GM23338 (cell line): Measurements from ENCODE around the gene TMEM150C. TPM values are rescaled to one million over a fixed set of nuclear protein-coding genes. Genes with fewer than 3 reads are reported as not detected.

Experiments
- ATAC-seq: fragments of 200-7000 bp; cut with Tn5 transposase; 3 replicates; pipeline ENCODE4 v1.9.1; 2020
- DNase-seq: peaks from one replicate; pipeline ENCODE4 v3.0.0-alpha.2; 2015; ENCODE audit warnings: low spot score
- H2AFZ ChIP-seq: fragments of 200-600 bp; sonication (generic); 2 replicates; pipeline ENCODE4 v1.8.0; 2016; ENCODE audit warnings: antibody characterized with exemption, mild to moderate bottlenecking, moderate library complexity
- H3F3A ChIP-seq: fragments of 200-600 bp; sonication (generic); replicated peaks from 2 replicates; pipeline ENCODE4 v1.8.0; 2017; ENCODE audit warnings: antibody characterized with exemption, mixed run types, low read depth
- H3K27ac ChIP-seq: fragments of 200-600 bp; sonication (generic); 2 replicates; pipeline ENCODE4 v1.6.1; 2016; ENCODE audit warnings: low read depth
- H3K27me3 ChIP-seq: fragments of 200-600 bp; sonication (generic); 2 replicates; pipeline ENCODE4 v1.8.0; 2016; ENCODE audit warnings: mild to moderate bottlenecking, mixed run types, moderate library complexity; ENCODE audit not compliant: insufficient read depth
- H3K36me3 ChIP-seq: fragments of 200-600 bp; sonication (generic); 2 replicates; pipeline ENCODE4 v1.8.0; 2016; ENCODE audit warnings: mild to moderate bottlenecking; ENCODE audit not compliant: insufficient read depth
- H3K4me1 ChIP-seq: fragments of 200-600 bp; sonication (generic); 2 replicates; pipeline ENCODE4 v1.8.0; 2016; ENCODE audit warnings: mild to moderate bottlenecking, moderate library complexity; ENCODE audit not compliant: insufficient read depth
- H3K4me2 ChIP-seq: fragments of 200-600 bp; sonication (generic); 2 replicates; pipeline ENCODE4 v1.7.1; 2017; ENCODE audit warnings: mixed run types
- H3K4me3 ChIP-seq: fragments of 200-600 bp; sonication (generic); 2 replicates; pipeline ENCODE4 v1.6.1; 2016; ENCODE audit warnings: mixed run types
- H3K79me2 ChIP-seq: fragments of 200-600 bp; sonication (generic); replicated peaks from 2 replicates; pipeline ENCODE4 v1.8.0; 2017; ENCODE audit warnings: mild to moderate bottlenecking; ENCODE audit not compliant: insufficient read depth
- H3K9me2 ChIP-seq: fragments of 200-600 bp; sonication (generic); 2 replicates; pipeline ENCODE4 v1.8.0; 2017; ENCODE audit not compliant: insufficient read depth
- H4K20me1 ChIP-seq: fragments of 200-600 bp; sonication (generic); replicated peaks from 2 replicates; pipeline ENCODE4 v1.8.0; 2017; ENCODE audit warnings: mild to moderate bottlenecking; ENCODE audit not compliant: insufficient read depth
- H3K27ac Mint-ChIP-seq: 2 replicates; pipeline ENCODE4 v1.8.0; 2020; ENCODE audit warnings: inconsistent platforms, mild to moderate bottlenecking, moderate library complexity, mixed read lengths
- H3K27me3 Mint-ChIP-seq: 3 replicates; pipeline ENCODE4 v1.8.0; 2022; ENCODE audit warnings: low read depth, mild to moderate bottlenecking, moderate library complexity, mixed read lengths, inconsistent platforms; ENCODE audit not compliant: insufficient read depth, poor library complexity
- H3K36me3 Mint-ChIP-seq: 3 replicates; pipeline ENCODE4 v1.8.0; 2021; ENCODE audit warnings: low read depth, mild to moderate bottlenecking, inconsistent platforms, moderate library complexity, mixed read lengths
- H3K4me1 Mint-ChIP-seq: 3 replicates; pipeline ENCODE4 v1.8.0; 2020; ENCODE audit warnings: mild to moderate bottlenecking, inconsistent platforms, mixed read lengths
- H3K4me3 Mint-ChIP-seq: 3 replicates; pipeline ENCODE4 v1.8.0; 2021; ENCODE audit warnings: moderate library complexity, mild to moderate bottlenecking, inconsistent platforms, mixed read lengths
- H3K9me3 Mint-ChIP-seq: 3 replicates; pipeline ENCODE4 v1.8.0; 2020; ENCODE audit warnings: moderate library complexity, mild to moderate bottlenecking, inconsistent platforms, mixed read lengths
- CREB1 ChIP-seq: fragments of 250-450 bp; sonication (Bioruptor Pico); IDR thresholded peaks from 2 replicates; pipeline ENCODE4 v1.5.0; 2020; ENCODE audit warnings: low read depth, mild to moderate bottlenecking, moderate library complexity
- CTCF ChIP-seq, 2 experiments: fragments of 200-600 bp in 1 of 2; sonication (generic) in 1 of 2; conservative IDR thresholded peaks; 2 replicates each; pipeline versions ENCODE4 v1.5.1 to v1.6.1; 2016 to 2017; ENCODE audit warnings: antibody characterized with exemption in 2 of 2, low read depth in 2 of 2, mild to moderate bottlenecking in 2 of 2, moderate library complexity in 1 of 2
- ETS1 ChIP-seq: IDR thresholded peaks from 2 replicates; pipeline ENCODE4 v1.6.1; 2016; ENCODE audit warnings: antibody characterized with exemption
- JUNB ChIP-seq: IDR thresholded peaks from one replicate; pipeline ENCODE4 v1.6.1; 2016; ENCODE audit warnings: antibody characterized with exemption; ENCODE audit not compliant: unreplicated experiment
- POLR2AphosphoS5 ChIP-seq: IDR thresholded peaks from 2 replicates; pipeline ENCODE4 v1.6.1; 2016; ENCODE audit warnings: antibody characterized with exemption, low read depth
- ZNF462 ChIP-seq: fragments of 250-450 bp; sonication (Bioruptor Pico); IDR thresholded peaks from 2 replicates; pipeline ENCODE4 v1.5.0; 2020; ENCODE audit warnings: mild to moderate bottlenecking, moderate library complexity
- polyA plus RNA-seq: library from polyadenylated mRNA; unstranded; fragments of >200 nt; fragmentation: Nextera tagmentation; extraction: Ambion mirVana; gene quantifications from 2 replicates; pipeline ENCODE4 v1.2.1, GENCODE V29; 2016
- total RNA-seq: library from RNA; depleted of rRNA; stranded (reverse); fragments of >200 nt; shearing (Covaris generic); gene quantifications from 2 replicates; pipeline ENCODE4 v1.2.3, GENCODE V29; 2014

Gene TMEM150C
- total and polyA plus RNA-seq, 2 experiments from 2014 or later = 1.7 to 4.0 TPM

- no peak for TF ChIP-seq ZNF462 (CRISPR knock-in tag)
These were observed 36.4 kb downstream of the TMEM150C start (continued) for GRCh38 chr4:82525307-82525911.

- Histone ChIP-seq H3K27me3 (no peaks in the 10 kb centered on the region), H3K9me2 (no peaks in the 10 kb centered on the region), H3K36me3 (no peaks in the 10 kb centered on the region), H3K79me2 (no peaks in the 10 kb centered on the region), H3F3A (no peaks in the 10 kb centered on the region), H4K20me1 (no peaks in the 10 kb centered on the region), H3K4me1 (peaks cover 25% of the 10 kb centered on the region), H3K4me2 (peak overlapping the region; percentile 21), H3K27ac (no peak overlapping the region), H3K4me3 (no peak overlapping the region), H2AFZ (no peak overlapping the region)
- Mint-ChIP-seq H3K4me1 (peaks cover 22% of the 10 kb centered on the region), H3K27me3 (no peaks in the 10 kb centered on the region), H3K27ac (no peak overlapping the region; the same call in 1 of the 2 replicates), H3K36me3 (no peaks in the 10 kb centered on the region), H3K9me3 (no peaks in the 10 kb centered on the region), H3K4me3 (no peak overlapping the region)
- DNase-seq = peak; percentile 45
- ATAC-seq = peak; percentile 61
- TF ChIP-seq CREB1 (CRISPR knock-in tag) = no peak
- TF ChIP-seq POLR2AphosphoS5 = no peak
- TF ChIP-seq JUNB = no peak
- no peak for TF ChIP-seq ETS1
- no peak for TF ChIP-seq CTCF (conservative IDR thresholded peaks at IDR 0.05; ENCODE audit: low read depth in 2 of 2)
These were observed 37.1 kb downstream of the TMEM150C start for GRCh38 chr4:82524570-82525152.
